ENCODE data around the gene GALNT7.

GALNT7 gene

GRCh38 chr4:173367285-173367684 is 198.7 kb downstream of the GALNT7 start:
- DNase-seq (ENCODE audit: insufficient read length, low spot score) = no peak
- peak; percentile 6 for FAIRE-seq
- TF ChIP-seq, protein P1, sequence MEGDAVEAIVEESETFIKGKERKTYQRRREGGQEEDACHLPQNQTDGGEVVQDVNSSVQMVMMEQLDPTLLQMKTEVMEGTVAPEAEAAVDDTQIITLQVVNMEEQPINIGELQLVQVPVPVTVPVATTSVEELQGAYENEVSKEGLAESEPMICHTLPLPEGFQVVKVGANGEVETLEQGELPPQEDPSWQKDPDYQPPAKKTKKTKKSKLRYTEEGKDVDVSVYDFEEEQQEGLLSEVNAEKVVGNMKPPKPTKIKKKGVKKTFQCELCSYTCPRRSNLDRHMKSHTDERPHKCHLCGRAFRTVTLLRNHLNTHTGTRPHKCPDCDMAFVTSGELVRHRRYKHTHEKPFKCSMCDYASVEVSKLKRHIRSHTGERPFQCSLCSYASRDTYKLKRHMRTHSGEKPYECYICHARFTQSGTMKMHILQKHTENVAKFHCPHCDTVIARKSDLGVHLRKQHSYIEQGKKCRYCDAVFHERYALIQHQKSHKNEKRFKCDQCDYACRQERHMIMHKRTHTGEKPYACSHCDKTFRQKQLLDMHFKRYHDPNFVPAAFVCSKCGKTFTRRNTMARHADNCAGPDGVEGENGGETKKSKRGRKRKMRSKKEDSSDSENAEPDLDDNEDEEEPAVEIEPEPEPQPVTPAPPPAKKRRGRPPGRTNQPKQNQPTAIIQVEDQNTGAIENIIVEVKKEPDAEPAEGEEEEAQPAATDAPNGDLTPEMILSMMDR (IDR thresholded peaks at IDR 0.05; ENCODE audit: insufficient read depth, missing control alignments) = no peak

- FAIRE-seq (no peak), DNase-seq (ENCODE audit: insufficient read length, low spot score) (no peak)
- TF ChIP-seq, protein P1 (IDR thresholded peaks at IDR 0.05; ENCODE audit: insufficient read depth, missing control alignments) = no peak
Observed at GRCh38 chr4:173367946-173368345, 199.3 kb downstream of the GALNT7 start.

DNA sequence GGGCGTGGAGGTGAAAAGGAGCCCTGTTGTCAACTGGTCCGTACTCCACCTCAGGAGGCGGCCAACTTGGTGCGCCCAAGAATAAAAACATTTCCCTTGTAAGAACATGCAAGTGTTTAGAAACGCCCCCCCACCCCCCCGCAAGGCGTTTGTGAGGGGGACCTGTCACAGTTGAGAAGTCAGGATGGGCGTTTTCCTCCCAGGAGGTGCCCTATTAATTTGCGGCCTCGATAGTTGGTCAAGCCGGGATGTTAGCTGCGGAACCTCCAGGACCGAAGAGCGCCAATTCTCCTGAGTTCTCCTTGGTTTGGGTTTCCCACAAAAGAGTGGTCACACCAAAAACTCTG is 201.5 kb downstream of the GALNT7 start:
- TF ChIP-seq, protein P1 (IDR thresholded peaks at IDR 0.05; ENCODE audit: insufficient read depth, missing control alignments) = no peak
- FAIRE-seq = no peak
- DNase-seq (ENCODE audit: insufficient read length, low spot score) = no peak

GRCh38 chr4:173370477-173371291 is 202.1 kb downstream of the GALNT7 start, which contains the start of gene SAP30:
Gene SAP30, plus strand, starts transcription at chr4:173370954. Its CDS starts 229 bp downstream, at chr4:173371183.
- peak; percentile 57 for DNase-seq (ENCODE audit: insufficient read length, low spot score)
- no peak for FAIRE-seq
- TF ChIP-seq, protein P1 (IDR thresholded peaks at IDR 0.05; ENCODE audit: insufficient read depth, missing control alignments) = no peak

GRCh38 chr4:173371292-173372192 is 202.9 kb downstream of the GALNT7 start:
- FAIRE-seq (no peak), DNase-seq (ENCODE audit: insufficient read length, low spot score) (no peak)
- TF ChIP-seq, protein P1 (IDR thresholded peaks at IDR 0.05; ENCODE audit: insufficient read depth, missing control alignments) = no peak
